ENCODE results near the gene TFF3.

Gene TFF3

DNA sequence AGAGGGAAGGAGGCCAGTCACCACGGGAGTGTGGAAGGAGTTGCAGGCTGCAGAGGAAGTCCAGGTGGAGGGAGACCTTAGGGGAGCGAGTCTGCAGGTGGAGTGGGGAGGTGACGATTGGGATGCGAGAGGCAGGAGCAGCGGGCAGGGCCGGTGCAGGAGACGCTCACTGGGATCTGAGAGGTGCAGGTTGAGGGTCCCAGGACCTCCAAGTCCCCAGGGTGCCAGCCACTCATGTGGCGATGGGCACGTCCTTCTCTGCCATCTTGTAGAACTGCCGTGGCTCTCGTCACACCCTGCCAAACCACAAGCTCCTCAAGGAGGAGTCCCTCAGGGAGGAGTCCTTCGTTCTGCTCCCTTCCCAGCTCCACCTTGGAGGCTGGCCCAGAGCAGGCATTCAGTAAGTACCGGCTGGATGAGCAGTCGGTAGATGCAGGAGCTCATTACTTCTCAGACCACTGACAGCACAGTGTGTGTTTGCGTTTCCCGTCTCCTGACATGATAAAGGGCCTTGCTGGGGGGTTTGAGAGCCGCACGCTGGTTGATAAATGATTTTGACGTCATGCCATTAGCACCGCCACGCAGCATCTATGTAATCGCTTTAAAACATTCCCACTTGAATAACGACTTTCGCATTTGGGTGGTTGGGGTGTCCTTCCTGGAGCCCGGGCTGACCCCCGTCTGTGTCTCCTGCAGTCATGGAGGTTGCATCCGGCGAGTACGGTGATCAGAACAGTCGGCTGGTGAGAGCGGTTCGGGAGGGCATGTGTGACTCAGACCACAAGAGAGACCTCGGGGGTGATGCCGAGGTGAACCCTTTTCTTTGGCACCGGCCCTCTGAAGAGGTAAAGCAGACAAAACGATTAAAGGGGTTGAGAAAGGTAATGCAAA is 27.8 kb downstream of the TFF3 start:
- DNase-seq: no peak

GRCh38 chr21:42286416-42286815 is 28.8 kb downstream of the TFF3 start:
- no peak for DNase-seq

GRCh38 chr21:42285569-42286245 is 29.5 kb downstream of the TFF3 start:
- DNase-seq: no peak

GRCh38 chr21:42282715-42283114 is 32.5 kb downstream of the TFF3 start:
- no peak for DNase-seq

DNA sequence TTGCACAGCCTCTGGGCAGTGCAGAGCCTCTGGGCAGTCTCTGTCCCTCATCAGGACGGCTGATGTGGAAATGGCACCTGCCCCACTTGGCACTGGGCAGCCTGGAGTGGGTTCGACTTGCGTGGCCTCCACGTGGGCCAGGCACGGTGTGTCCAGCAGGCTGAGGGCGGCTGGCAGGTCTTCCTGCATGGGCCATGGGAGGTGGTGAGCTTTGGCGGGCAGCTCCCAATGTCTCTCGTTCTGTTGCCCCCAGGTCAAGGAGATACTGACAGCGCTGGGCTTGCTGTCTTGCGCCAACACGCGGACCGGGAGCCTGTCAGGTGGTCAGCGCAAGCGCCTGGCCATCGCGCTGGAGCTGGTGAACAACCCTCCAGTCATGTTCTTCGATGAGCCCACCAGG is 33.2 kb downstream of the TFF3 start:
- DNase-seq: no peak

- DNase-seq: no peak
Observed at GRCh38 chr21:42281181-42281680, 34.0 kb downstream of the TFF3 start.

- DNase-seq: no peak
Observed at GRCh38 chr21:42280356-42281180, 34.6 kb downstream of the TFF3 start.

GRCh38 chr21:42279888-42280287 is 35.3 kb downstream of the TFF3 start:
- DNase-seq: no peak

DNA sequence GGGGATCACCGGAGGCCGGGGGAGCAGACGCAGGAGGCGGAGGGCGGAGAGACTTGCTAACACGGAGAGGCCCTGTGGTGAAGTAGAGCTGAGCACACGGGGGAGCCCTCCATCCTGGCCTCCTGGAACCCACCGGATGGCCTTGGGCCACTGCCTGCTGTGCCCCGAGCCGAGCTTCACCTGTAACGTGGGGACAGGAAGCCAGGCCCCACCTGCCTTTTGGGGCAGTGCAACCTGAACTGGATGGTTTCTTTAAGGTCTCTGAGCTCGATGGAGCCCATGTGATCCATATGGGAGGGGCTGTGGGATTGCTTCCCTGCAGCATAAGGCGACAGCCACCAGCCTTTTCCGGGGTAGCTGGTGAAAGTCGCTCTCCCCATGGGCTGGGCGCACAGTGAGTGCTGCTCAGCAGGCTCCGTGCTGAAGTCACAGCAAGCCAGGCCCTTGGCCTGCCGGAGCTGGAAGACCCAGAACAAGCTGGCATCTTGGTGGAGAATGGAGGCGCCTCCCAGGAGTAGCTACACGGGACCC is 35.8 kb downstream of the TFF3 start:
- no peak for DNase-seq

GRCh38 chr21:42278451-42279149 is 36.6 kb downstream of the TFF3 start:
- DNase-seq: no peak

DNA sequence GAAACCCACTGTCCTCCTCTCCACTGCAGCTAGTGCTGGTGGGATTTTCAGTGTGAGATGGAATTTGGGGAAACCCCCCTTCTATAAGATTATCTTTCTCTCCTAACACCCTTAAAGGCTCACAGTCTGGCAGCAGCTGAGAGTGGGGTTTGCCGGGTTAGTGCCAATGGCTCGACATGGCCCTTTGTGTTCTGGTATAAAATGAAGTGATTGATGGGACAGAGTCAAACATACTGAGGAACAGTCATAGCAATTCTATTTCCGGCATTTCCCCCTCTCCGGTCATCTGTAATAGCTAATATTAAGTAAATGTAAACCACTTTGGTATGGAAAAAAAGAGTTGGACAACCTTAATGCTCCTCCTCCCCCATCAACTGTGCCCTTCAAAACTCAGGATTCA is 37.6 kb downstream of the TFF3 start:
- no peak for DNase-seq

GRCh38 chr21:42276526-42277154 is 38.6 kb downstream of the TFF3 start:
- DNase-seq: no peak

GRCh38 chr21:42276076-42276475 is 39.1 kb downstream of the TFF3 start:
- DNase-seq: no peak

DNA sequence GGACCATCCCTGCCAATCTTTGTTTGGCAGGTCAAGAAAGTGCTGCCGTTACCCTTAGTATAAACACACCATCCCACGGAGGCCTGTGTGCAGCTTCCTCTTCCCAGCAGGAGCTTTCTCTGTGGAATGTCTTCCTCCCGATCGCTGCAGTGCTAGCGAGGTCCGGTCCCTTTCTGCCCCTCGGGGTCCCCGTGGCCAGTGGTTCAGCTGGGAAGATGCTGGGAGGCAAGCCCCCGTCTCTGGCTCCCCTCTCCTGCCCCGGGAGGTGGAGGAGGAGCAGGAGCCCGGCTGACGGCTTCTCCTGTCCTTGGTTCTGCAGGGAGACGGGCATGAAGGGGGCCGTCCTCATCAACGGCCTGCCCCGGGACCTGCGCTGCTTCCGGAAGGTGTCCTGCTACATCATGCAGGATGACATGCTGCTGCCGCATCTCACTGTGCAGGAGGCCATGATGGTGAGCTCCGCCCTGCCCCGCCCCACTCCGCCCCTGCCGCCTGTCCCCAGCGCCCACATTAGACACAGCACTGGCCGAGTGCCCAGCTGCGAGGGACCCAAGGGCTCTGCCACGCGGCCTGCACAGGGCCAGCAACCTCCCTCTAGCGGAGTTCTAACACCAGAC is 42.1 kb downstream of the TFF3 start:
- no peak for DNase-seq

DNA sequence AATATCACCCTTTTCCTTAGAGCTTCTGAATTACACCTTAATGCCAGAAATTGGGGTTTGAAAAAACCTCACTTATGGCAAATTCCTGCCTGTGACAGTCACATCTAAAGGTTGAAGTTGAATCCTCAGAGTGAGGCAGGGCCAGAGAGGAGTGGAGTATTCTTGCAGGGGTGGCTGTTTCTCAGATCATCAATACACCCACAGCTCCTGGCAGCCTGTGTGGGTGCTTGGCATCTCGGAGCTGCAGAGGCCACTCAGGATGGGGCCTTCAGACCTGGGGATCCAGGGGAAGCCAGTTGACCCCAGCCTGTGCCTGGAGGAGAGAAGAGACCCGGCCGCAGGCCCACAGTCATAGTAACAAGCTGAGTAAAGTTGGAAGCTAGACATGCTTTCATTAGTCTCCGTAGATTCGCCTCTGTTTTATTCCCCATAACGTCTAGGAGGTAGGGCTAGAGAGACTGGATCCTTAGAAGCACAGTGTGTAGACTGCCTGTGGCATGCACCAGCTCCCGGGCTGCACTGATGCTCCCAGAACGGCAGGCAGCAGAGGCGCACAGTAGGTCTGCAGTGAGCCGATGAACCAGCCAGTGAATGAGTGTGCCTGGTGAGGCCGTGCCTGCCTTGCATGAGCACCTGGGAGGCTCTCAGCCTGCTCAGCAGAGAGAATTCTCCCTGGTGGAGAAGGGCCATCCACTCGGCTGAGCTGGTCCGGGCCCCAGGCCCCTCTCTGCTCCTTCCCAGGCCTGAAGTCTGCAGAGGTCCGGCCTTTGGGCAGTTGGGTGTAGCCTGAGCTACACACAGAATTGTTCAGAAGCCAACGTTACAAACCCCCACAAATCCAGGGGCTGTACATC is 42.9 kb downstream of the TFF3 start:
- no peak for DNase-seq

DNA sequence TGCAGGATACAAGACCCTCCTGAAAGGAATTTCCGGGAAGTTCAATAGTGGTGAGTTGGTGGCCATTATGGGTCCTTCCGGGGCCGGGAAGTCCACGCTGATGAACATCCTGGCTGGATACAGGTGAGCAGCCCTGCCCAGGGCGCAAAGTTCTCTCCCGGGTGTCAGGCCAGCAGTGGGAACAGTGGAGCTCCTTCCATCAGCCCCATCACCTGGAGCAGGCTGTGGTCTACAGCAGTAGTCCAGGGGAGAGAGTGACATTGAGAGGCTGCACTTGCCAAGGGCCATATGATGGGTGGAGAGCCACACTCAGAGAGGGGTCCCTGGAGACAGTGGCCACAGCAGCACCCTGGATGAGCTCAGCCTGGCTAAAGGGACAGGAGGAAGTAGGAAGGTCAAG is 44.1 kb downstream of the TFF3 start:
- no peak for DNase-seq

DNA sequence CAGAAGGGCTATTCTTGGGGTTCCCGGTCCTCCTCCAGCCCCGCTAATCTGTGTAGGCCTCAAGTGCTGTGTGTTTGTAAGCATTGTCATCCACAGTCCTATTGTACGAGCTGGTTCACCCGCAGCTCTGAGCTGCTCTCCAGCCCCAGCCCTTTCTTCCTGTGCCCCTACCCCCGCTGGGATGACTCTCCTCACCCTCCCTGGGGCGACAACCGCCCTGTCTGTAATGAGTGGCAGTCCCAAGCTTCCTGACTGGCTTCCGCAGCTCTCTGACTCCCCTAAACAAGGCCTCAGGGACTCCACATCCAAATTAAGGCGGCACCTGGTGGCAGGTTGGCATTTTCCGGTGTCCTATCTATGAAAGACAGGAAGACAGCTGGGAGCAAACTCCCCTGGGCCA is 45.8 kb downstream of the TFF3 start:
- DNase-seq: no peak

GRCh38 chr21:42266971-42267556 is 48.1 kb downstream of the TFF3 start:
- DNase-seq: no peak

- no peak for DNase-seq
Observed at GRCh38 chr21:42265231-42265812, 49.9 kb downstream of the TFF3 start.
